OCI-LY7 (cell line): ENCODE measurements around the gene WFS1. TPM values are rescaled to one million over a fixed set of nuclear protein-coding genes. Genes with fewer than 3 reads are reported as not detected.

Experiments used
- BruUV-seq: library from RNA; stranded (reverse); fragments of 400-500 nt; replicated peaks from 2 replicates; lab custom pipeline; 2021; lab: Mats Ljungman, UMichigan
- CTCF ChIA-PET: fragments of 300-600 bp; sonication (Branson Sonifier 250); formaldehyde crosslinking; loops from one replicate; lab custom pipeline; 2022; ENCODE audit warnings: antibody characterized with exemption; ENCODE audit not compliant: unreplicated experiment; lab: Charles Lee
- POLR2A ChIA-PET: fragments of 300-600 bp; sonication (Branson Sonifier 250); formaldehyde crosslinking; loops from one replicate; lab custom pipeline; 2022; ENCODE audit warnings: antibody characterized with exemption; lab: Charles Lee
- DNase-seq: peaks from one replicate; pipeline ENCODE4 v3.0.0-alpha.2; 2015; ENCODE audit warnings: low spot score
- H2AFZ ChIP-seq: fragments of 200-600 bp; sonication (generic), shearing (Covaris generic); 2 replicates; pipeline ENCODE4 v1.6.1; 2014; ENCODE audit warnings: mild to moderate bottlenecking, antibody characterized with exemption, low read length, moderate library complexity
- H3K27ac ChIP-seq: fragments of 200-600 bp; sonication (generic); 2 replicates; pipeline ENCODE4 v1.5.1; 2014; ENCODE audit warnings: mixed run types, low read depth, mild to moderate bottlenecking, moderate library complexity, low read length, inconsistent platforms; ENCODE audit not compliant: poor library complexity, severe bottlenecking
- H3K36me3 ChIP-seq: fragments of 200-600 bp; sonication (generic); 2 replicates; pipeline ENCODE4 v1.6.1; 2014; ENCODE audit warnings: mild to moderate bottlenecking, antibody characterized with exemption, low read length, moderate library complexity, mixed read lengths; ENCODE audit not compliant: insufficient read depth
- H3K4me1 ChIP-seq: fragments of 200-600 bp; sonication (generic); 2 replicates; pipeline ENCODE4 v1.5.1; 2014; ENCODE audit warnings: mild to moderate bottlenecking, low read length; ENCODE audit not compliant: insufficient read depth, poor library complexity, severe bottlenecking
- H3K4me2 ChIP-seq: fragments of 200-600 bp; sonication (generic); 2 replicates; pipeline ENCODE4 v1.6.1; 2014; ENCODE audit warnings: mild to moderate bottlenecking, low read length
- H3K4me3 ChIP-seq: fragments of 200-600 bp; sonication (generic); 2 replicates; pipeline ENCODE4 v1.5.1; 2014; ENCODE audit warnings: mild to moderate bottlenecking, low read depth, low read length; ENCODE audit not compliant: poor library complexity, severe bottlenecking
- H3K79me2 ChIP-seq: fragments of 200-600 bp; sonication (generic); 2 replicates; pipeline ENCODE4 v1.6.1; 2016; ENCODE audit warnings: low read depth, mild to moderate bottlenecking, low read length, moderate library complexity, mixed read lengths; ENCODE audit not compliant: insufficient read depth
- H3K9me2 ChIP-seq: fragments of 200-600 bp; sonication (generic); 2 replicates; pipeline ENCODE4 v1.6.1; 2016; ENCODE audit warnings: mild to moderate bottlenecking, low read length, mixed read lengths; ENCODE audit not compliant: insufficient read depth
- H3K9me3 ChIP-seq: fragments of 200-600 bp; sonication (generic); 2 replicates; pipeline ENCODE4 v1.6.1; 2014; ENCODE audit warnings: mild to moderate bottlenecking, mixed run types, low read length, mixed read lengths
- H4K20me1 ChIP-seq: fragments of 200-600 bp; sonication (generic); 2 replicates; pipeline ENCODE4 v1.6.1; 2014; ENCODE audit warnings: mild to moderate bottlenecking, antibody characterized with exemption, low read length, moderate library complexity, mixed read lengths; ENCODE audit not compliant: insufficient read depth
- EZH2phosphoT487 ChIP-seq: fragments of 200-600 bp; sonication (generic); IDR thresholded peaks from 2 replicates; pipeline ENCODE4 v1.6.1; 2018; ENCODE audit warnings: low read depth, borderline replicate concordance, mild to moderate bottlenecking, mixed run types, antibody characterized with exemption, low read length, moderate library complexity, mixed read lengths
- intact Hi-C: fragments of 100-400 bp; cut with micrococcal nuclease; formaldehyde crosslinking; loops from one replicate; pipeline ENCODE4 v1.10.0; 2022; ENCODE audit not compliant: unreplicated experiment
- total RNA-seq, 2 experiments: library from RNA; depleted of rRNA in 1 of 2; stranded (reverse); fragments of >200 nt in 1 of 2; shearing (Covaris generic) in 1 of 2; gene quantifications; 2 replicates each; pipeline ENCODE4 v1.2.3, GENCODE V29; 2014 to 2022
- TF ChIP-seq, protein P1 (sequence below): fragments of 200-600 bp; sonication (generic); conservative IDR thresholded peaks from 2 replicates; pipeline ENCODE4 v1.5.1; 2014; ENCODE audit warnings: mild to moderate bottlenecking, antibody characterized with exemption, low read length, moderate library complexity, mixed read lengths

The WFS1 gene
- total RNA-seq, 2 experiments from 2014 or later, result 6.1 to 14.5 TPM

DNA sequence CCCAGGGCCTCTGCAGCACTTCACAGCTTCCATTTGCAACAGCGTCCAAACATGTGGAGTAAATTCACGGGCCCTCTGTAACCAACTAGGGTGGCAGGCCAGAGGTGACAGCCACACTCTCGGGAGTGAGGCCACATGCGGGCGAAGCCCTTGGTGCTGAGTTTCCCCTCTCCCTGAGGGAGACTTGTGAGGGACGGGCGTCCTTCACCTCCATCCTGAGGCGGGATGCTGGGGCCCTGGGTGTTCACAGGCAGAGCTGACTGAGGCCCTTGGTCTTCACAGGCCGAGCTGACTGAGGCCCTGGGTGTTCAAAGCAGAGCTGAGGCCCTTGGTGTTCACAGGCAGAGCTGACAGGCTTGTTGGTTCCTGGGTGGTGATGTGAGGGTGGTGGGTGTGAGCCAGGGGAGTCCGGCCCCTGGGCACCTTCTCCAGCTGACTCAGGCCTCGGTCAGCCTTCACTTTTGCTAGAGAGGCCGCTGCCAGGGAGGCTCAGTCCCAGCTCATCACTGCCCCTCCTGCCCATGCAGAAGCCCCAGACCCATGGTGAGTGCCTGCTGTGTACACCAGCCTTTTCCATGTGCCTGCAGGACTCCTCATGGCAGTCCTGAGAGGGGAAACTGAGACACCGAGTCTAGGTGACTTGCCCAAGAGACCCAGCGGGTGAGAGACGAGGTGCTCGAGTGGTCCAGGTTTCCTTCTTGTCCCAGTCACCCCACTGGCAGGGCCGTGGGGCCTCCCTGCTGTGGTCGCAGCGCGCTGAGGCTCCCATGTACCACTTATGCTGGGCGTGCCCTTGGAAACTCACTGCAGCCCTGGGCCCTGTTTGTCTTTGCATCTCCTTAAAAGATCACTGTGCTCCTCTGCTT is 8.5 kb downstream of the WFS1 start:
- Histone ChIP-seq H3K4me2 (no peak overlapping the region), H3K4me3 (no peak overlapping the region), H3K9me2 (no peaks in the 10 kb centered on the region), H3K9me3 (no peaks in the 10 kb centered on the region), H4K20me1 (peaks cover 9% of the 10 kb centered on the region; the same call in 1 of the 2 replicates), H3K27ac (no peak overlapping the region), H3K79me2 (no peaks in the 10 kb centered on the region), H2AFZ (no peak overlapping the region), H3K36me3 (no peaks in the 10 kb centered on the region; the same call in 1 of the 2 replicates), H3K4me1 (peaks cover 43% of the 10 kb centered on the region)
- TF ChIP-seq, protein P1, sequence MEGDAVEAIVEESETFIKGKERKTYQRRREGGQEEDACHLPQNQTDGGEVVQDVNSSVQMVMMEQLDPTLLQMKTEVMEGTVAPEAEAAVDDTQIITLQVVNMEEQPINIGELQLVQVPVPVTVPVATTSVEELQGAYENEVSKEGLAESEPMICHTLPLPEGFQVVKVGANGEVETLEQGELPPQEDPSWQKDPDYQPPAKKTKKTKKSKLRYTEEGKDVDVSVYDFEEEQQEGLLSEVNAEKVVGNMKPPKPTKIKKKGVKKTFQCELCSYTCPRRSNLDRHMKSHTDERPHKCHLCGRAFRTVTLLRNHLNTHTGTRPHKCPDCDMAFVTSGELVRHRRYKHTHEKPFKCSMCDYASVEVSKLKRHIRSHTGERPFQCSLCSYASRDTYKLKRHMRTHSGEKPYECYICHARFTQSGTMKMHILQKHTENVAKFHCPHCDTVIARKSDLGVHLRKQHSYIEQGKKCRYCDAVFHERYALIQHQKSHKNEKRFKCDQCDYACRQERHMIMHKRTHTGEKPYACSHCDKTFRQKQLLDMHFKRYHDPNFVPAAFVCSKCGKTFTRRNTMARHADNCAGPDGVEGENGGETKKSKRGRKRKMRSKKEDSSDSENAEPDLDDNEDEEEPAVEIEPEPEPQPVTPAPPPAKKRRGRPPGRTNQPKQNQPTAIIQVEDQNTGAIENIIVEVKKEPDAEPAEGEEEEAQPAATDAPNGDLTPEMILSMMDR, result no peak
- TF ChIP-seq EZH2phosphoT487, result no peak
- DNase-seq, result no peak
- intact Hi-C loops, result no loop called here
- BruUV-seq, result no TSS peak
- CTCF ChIA-PET, result no interaction called here
- POLR2A ChIA-PET, result interaction anchor here (0.6 to 0.7 kb wide), 3 partner anchors 9 to 1261 kb away, joined by 3 to 4 read pairs (median 3); partner anchors contain the start of gene WFS1

DNA sequence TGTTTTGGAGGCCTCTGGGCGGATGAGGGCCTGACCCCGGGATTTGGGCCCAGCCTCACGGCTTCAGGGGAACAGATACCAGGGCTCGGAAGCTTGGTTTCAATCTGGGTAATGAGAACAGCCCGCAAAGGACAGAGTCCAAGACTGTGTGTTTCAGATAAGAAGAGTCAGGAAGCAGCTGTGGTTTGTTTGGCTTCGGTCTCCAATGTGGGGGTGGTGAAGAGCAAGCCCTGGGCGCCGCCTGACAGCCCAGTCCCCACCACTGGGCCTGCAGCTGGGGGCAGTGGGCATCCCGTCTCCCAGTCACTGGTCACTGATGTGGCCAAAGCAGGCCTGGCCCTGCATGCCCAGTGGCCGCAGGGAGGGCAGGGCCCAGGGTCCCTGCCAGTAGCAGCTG is 9.1 kb downstream of the WFS1 start:
- no peak for DNase-seq
- no TSS peak for BruUV-seq
- Histone ChIP-seq H2AFZ (no peak overlapping the region), H3K9me3 (no peaks in the 10 kb centered on the region), H3K79me2 (no peaks in the 10 kb centered on the region), H3K4me1 (peaks cover 37% of the 10 kb centered on the region), H3K9me2 (no peaks in the 10 kb centered on the region), H3K27ac (no peak overlapping the region), H3K36me3 (no peaks in the 10 kb centered on the region; the same call in 1 of the 2 replicates), H4K20me1 (peaks cover 9% of the 10 kb centered on the region; the same call in 1 of the 2 replicates), H3K4me2 (no peak overlapping the region), H3K4me3 (no peak overlapping the region)
- intact Hi-C loops, result no loop called here
- POLR2A ChIA-PET, result interaction anchor here (0.6 to 0.7 kb wide), 4 partner anchors 9 to 1260 kb away, joined by 3 to 4 read pairs (median 4); partner anchors contain the start of gene WFS1
- TF ChIP-seq EZH2phosphoT487, result no peak
- TF ChIP-seq, protein P1, result no peak
- CTCF ChIA-PET, result no interaction called here
